Measurements from ENCODE around the gene AUNIP. TPM values are rescaled to one million over a fixed set of nuclear protein-coding genes. Genes with fewer than 3 reads are reported as not detected.
A peak's percentile ranks its signal among the peaks of the same experiment; 100 is the strongest.

AUNIP gene
- polyA plus RNA-seq, 3 donors = 0.19 to 0.44 (median 0.44) TPM

DNA sequence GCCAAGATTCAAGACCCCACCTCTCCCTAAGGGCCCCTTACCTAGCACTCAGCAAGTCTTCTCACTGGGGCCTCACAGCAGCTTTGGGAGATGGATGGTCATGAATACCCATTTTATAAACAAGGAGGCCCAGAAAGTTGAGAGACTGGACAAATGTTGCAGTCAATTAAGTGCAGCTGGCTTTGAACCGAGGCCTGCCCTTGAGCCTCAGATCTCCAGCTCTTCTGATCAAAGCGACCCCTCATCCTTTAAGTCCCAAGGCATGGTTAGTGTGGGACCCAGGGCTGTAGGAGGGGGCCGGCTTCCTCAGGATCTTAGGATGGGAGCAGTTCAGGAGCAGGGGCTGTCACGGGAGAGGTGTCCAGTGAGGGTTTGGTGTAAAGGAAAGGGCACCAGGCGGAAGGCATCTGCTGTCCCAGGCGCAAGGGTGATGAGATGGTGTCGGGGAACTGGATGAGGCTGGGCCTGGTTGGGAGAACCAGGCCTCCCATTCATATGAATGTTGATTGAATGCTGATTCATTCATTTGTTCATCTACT is 44.6 kb downstream of the AUNIP start:
- Histone ChIP-seq H3K4me3 (replicated peaks in 1 of 3; ENCODE audit: low read depth in 2 of 3, low read length in 3 of 3) (no peak overlapping the region), H3K27ac (ENCODE audit: low read depth in 1 of 2, low read length in 2 of 2) (no peak overlapping the region), H2AFZ (ENCODE audit: insufficient read depth, low read depth, low read length, poor library complexity, severe bottlenecking) (no peak overlapping the region), H4K20me1 (ENCODE audit: insufficient read depth, low read length) (peaks cover 13% of the 10 kb centered on the region), H3K79me2 (ENCODE audit: insufficient read depth, low read length) (no peaks in the 10 kb centered on the region), H3K9ac (ENCODE audit: insufficient read depth, low read length, poor library complexity, severe bottlenecking) (no peak overlapping the region), H3K27me3 (ENCODE audit: control insufficient read depth in 2 of 2, insufficient read depth in 2 of 2, low read length in 2 of 2) (no peaks in the 10 kb centered on the region), H3K36me3 (replicated peaks in 1 of 2; ENCODE audit: control insufficient read depth in 1 of 2, insufficient read depth in 2 of 2, low read length in 2 of 2) (peaks cover 23 to 52% of the 10 kb centered on the region in 2 donors), H3K4me1 (ENCODE audit: control insufficient read depth in 1 of 2, insufficient read depth in 2 of 2, low read length in 2 of 2) (peaks cover 11 to 27% of the 10 kb centered on the region in 2 donors), H3K4me2 (replicated peaks; ENCODE audit: extremely low read depth, low read length, poor library complexity, severe bottlenecking) (no peak overlapping the region), H3K9me3 (replicated peaks in 1 of 2; ENCODE audit: control insufficient read depth in 1 of 2, insufficient read depth in 1 of 2, low read length in 2 of 2) (no peaks in the 10 kb centered on the region)
- Mint-ChIP-seq H3K27ac (peak overlapping the region in 1 of 7 donors; percentile 15), H3K27me3 (ENCODE audit: low read depth in 3 of 3) (peaks cover 0 to 5% (median 2%) of the 10 kb centered on the region in 3 donors), H3K4me3 (no peak overlapping the region), H3K4me1 (peaks cover 26% of the 10 kb centered on the region), H3K9me3 (no peaks in the 10 kb centered on the region), H3K36me3 (peaks cover 35 to 58% of the 10 kb centered on the region in 2 donors)
- WGBS (ENCODE audit: insufficient coverage) = 94% methylated on average over 6 of the region's 7 CpGs
- intact Hi-C loops (cut with micrococcal nuclease) = no loop called here
- no peak for DNase-seq
- TF ChIP-seq, protein P1, sequence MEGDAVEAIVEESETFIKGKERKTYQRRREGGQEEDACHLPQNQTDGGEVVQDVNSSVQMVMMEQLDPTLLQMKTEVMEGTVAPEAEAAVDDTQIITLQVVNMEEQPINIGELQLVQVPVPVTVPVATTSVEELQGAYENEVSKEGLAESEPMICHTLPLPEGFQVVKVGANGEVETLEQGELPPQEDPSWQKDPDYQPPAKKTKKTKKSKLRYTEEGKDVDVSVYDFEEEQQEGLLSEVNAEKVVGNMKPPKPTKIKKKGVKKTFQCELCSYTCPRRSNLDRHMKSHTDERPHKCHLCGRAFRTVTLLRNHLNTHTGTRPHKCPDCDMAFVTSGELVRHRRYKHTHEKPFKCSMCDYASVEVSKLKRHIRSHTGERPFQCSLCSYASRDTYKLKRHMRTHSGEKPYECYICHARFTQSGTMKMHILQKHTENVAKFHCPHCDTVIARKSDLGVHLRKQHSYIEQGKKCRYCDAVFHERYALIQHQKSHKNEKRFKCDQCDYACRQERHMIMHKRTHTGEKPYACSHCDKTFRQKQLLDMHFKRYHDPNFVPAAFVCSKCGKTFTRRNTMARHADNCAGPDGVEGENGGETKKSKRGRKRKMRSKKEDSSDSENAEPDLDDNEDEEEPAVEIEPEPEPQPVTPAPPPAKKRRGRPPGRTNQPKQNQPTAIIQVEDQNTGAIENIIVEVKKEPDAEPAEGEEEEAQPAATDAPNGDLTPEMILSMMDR (IDR thresholded peaks at IDR 0.05) = no peak

- no peaks in the 10 kb centered on the region for H3K9me3 ChIP-seq (replicated peaks in 1 of 2; ENCODE audit: control insufficient read depth in 1 of 2, insufficient read depth in 1 of 2, low read length in 2 of 2)
- Mint-ChIP-seq H3K4me1 (peaks cover 27% of the 10 kb centered on the region), H3K4me3 (no peak overlapping the region), H3K9me3 (no peaks in the 10 kb centered on the region), H3K36me3 (peaks cover 39 to 65% of the 10 kb centered on the region in 2 donors), H3K27ac (no peak overlapping the region), H3K27me3 (ENCODE audit: low read depth in 3 of 3) (peaks cover 0 to 8% (median 2%) of the 10 kb centered on the region in 3 donors)
- no peaks in the 10 kb centered on the region for H3K27me3 ChIP-seq (ENCODE audit: control insufficient read depth in 2 of 2, insufficient read depth in 2 of 2, low read length in 2 of 2)
- H3K9ac ChIP-seq (ENCODE audit: insufficient read depth, low read length, poor library complexity, severe bottlenecking) = no peak overlapping the region
- peaks cover 13% of the 10 kb centered on the region for H4K20me1 ChIP-seq (ENCODE audit: insufficient read depth, low read length)
- no peak overlapping the region for H3K4me3 ChIP-seq (replicated peaks in 1 of 3; ENCODE audit: low read depth in 2 of 3, low read length in 3 of 3)
- no peak overlapping the region for H3K4me2 ChIP-seq (replicated peaks; ENCODE audit: extremely low read depth, low read length, poor library complexity, severe bottlenecking)
- WGBS (ENCODE audit: insufficient coverage) = 95% methylated on average over 24 of the region's 24 CpGs
- intact Hi-C loops (cut with micrococcal nuclease) = no loop called here
- H3K27ac ChIP-seq (ENCODE audit: low read depth in 1 of 2, low read length in 2 of 2) = no peak overlapping the region
- H3K79me2 ChIP-seq (ENCODE audit: insufficient read depth, low read length) = no peaks in the 10 kb centered on the region
- H3K4me1 ChIP-seq (ENCODE audit: control insufficient read depth in 1 of 2, insufficient read depth in 2 of 2, low read length in 2 of 2) = peaks cover 11 to 27% of the 10 kb centered on the region in 2 donors
- no peak for DNase-seq
- H2AFZ ChIP-seq (ENCODE audit: insufficient read depth, low read depth, low read length, poor library complexity, severe bottlenecking) = no peak overlapping the region
- H3K36me3 ChIP-seq (replicated peaks in 1 of 2; ENCODE audit: control insufficient read depth in 1 of 2, insufficient read depth in 2 of 2, low read length in 2 of 2) = peaks cover 27 to 60% of the 10 kb centered on the region in 2 donors
- TF ChIP-seq, protein P1 (IDR thresholded peaks at IDR 0.05) = no peak
Observed at GRCh38 chr1:25813734-25814471, 45.4 kb downstream of the AUNIP start.
